Measurements from ENCODE around the gene ZNF76. TPM values are rescaled to one million over a fixed set of nuclear protein-coding genes. Genes with fewer than 3 reads are reported as not detected.

The ZNF76 gene
- 26.7 and 34.6 TPM in 2 replicates for total RNA-seq
- polyA plus RNA-seq = 27.9 and 33.3 TPM in 2 replicates
- 18.4 and 20.7 TPM in 2 replicates for polyA plus RNA-seq (2011; cell fraction: cytosol; rRNA removed)
- 91.7 and 122 TPM in 2 replicates for polyA plus RNA-seq (2011; cell fraction: nucleus; rRNA removed)
- 18.1 and 20.8 TPM in 2 replicates for polyA plus RNA-seq (2012)
- polyA minus RNA-seq = 35.4 and 44.9 TPM in 2 replicates
- 9.7 TPM for polyA minus RNA-seq (2011; cell fraction: cytosol; rRNA and poly(A)+ RNA removed)
- polyA minus RNA-seq (2011; cell fraction: nucleus; rRNA and poly(A)+ RNA removed) = 26.9 and 29.8 TPM in 2 replicates
- percentile 60 among the genes with signal in this experiment for Bru-seq, nascent RNA
- BruChase-seq, experiment 1, labeled RNA remaining after a 6-hour chase = percentile 63 among the genes with signal in this experiment
- percentile 59 among the genes with signal in this experiment for BruChase-seq, experiment 2, labeled RNA remaining after a 2-hour chase
- long read RNA-seq, transcript ZNF76-202 (13 exons, 2,447 nt) = minor isoform, 10 of 64 reads
- long read RNA-seq, transcript ZNF76-203 (14 exons, 2,716 nt) = major isoform, 13 of 64 reads
- long read RNA-seq, partial matches to known transcripts = 10 of 64 reads
- long read RNA-seq, other reads (novel, unspliced or antisense) = 30 of 64 reads

DNA sequence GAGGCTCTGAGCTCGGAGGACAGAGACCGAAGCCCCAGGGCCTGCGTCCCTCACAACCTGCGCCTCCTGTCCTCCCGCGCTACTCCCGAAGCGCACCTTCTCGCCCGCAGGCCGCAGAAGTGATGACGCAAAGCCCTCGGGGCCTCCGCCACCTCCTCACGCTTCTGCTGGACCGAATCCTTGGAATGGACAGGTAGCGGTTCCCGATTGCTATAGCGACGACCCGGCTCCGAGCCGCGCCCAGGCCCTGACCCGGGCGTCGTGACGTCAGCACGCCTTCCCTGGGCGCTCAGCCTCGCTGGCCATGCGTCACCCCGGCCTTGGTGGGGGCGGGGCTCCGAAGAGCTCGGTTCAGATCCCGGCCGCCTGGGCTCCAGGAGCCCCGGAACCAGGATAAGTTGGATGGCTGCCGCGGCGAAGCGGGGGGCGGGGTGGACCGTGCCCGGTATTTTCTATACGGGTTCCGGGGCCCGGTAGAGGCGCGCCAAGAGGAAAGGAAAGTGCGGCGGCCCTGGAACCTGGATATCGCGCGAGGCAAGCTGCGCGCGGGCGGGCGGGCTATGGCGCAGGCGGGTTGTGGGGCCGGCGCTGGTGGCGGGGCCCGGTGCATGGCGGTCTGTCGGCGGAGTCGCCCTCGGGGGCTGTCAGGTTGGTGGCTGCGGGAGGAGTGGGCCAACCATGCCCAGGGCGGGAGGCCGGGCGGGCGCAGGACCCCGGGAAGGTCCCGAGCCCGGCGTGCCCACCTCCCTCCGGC is at the start of gene ZNF76:
TSS of gene ZNF76 (plus strand) at position 542 of the 754 bp plus-strand sequence. CDS start 21,417 bp downstream, outside the sequence.
- Histone ChIP-seq H3K9me1 (replicated peaks; ENCODE audit: control insufficient read depth, extremely low read depth, insufficient read depth, low read length) (no peaks in the 10 kb centered on the region), H3K4me3 (replicated peaks in 1 of 3; ENCODE audit: insufficient read depth in 1 of 3, low read depth in 1 of 3, low read length in 3 of 3) (peak within 1 kb of the TSS; percentile 55 to 63 (median 62))
- FAIRE-seq = peak; percentile 78

More for the DNA sequence above, at the start of gene ZNF76:
- H3K9me3 ChIP-seq (replicated peaks; ENCODE audit: control insufficient read depth, insufficient read depth, low read length) = no peaks in the 10 kb centered on the region
- no peaks in the 10 kb centered on the region for H4K20me1 ChIP-seq (replicated peaks; ENCODE audit: control insufficient read depth, extremely low read depth, insufficient read depth, low read length)
- no TSS peak for BruUV-seq (replicated peaks)
- TF ChIP-seq FOS (IDR thresholded peaks at IDR 0.05; ENCODE audit: borderline replicate concordance, insufficient read depth, low read length) (peak; percentile 70), EZH2 (IDR thresholded peaks at IDR 0.05; ENCODE audit: borderline replicate concordance, low read depth, low read length, severe bottlenecking) (no peak), MYC (IDR thresholded peaks at IDR 0.05; ENCODE audit: low read depth, low read length) (no peak), CTCF (IDR thresholded peaks at IDR 0.05; ENCODE audit: extremely low read depth in 1 of 2, insufficient read depth in 1 of 2, low read depth in 1 of 2, low read length in 2 of 2) (no peak), POLR2AphosphoS5 (IDR thresholded peaks at IDR 0.05; ENCODE audit: insufficient read depth, low read depth, low read length) (peak; percentile 30), POLR2A (IDR thresholded peaks at IDR 0.05; ENCODE audit: low read depth, low read length) (peak; percentile 71), JUN (IDR thresholded peaks at IDR 0.05; ENCODE audit: borderline replicate concordance, insufficient read depth, insufficient read length, low read depth) (peak; percentile 36), GATA2 (IDR thresholded peaks at IDR 0.05; ENCODE audit: insufficient read depth, insufficient read length, low read depth, low read length) (no peak)
- TF ChIP-seq, protein P1, sequence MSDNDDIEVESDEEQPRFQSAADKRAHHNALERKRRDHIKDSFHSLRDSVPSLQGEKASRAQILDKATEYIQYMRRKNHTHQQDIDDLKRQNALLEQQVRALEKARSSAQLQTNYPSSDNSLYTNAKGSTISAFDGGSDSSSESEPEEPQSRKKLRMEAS (IDR thresholded peaks at IDR 0.05; ENCODE audit: insufficient read depth, insufficient read length) = no peak
- CTCF ChIA-PET = interaction anchor here (0.6 to 2.2 kb wide), 13 partner anchors 8 to 845 kb away, joined by 3 to 21 read pairs (median 4); partner anchors contain the start of gene RPL10A
- no peaks in the 10 kb centered on the region for H3K27me3 ChIP-seq (ENCODE audit: control insufficient read depth in 2 of 2, insufficient read depth in 2 of 2, low read length in 2 of 2)
- peak within 1 kb of the TSS; percentile 25 for H3K27ac ChIP-seq (ENCODE audit: insufficient read depth, low read depth, low read length)
- H3K4me2 ChIP-seq (ENCODE audit: insufficient read depth, low read length) = peak within 1 kb of the TSS; percentile 68
- intact Hi-C loops (cut with micrococcal nuclease) = loop anchor here (5.0 kb wide), 1 partner anchor 42 kb away; no protein-coding TSS in a partner anchor
- H3K36me3 ChIP-seq (ENCODE audit: control insufficient read depth in 2 of 2, extremely low read depth in 1 of 2, insufficient read depth in 2 of 2, low read length in 2 of 2) = no peaks in the 10 kb centered on the region
- POLR2A ChIA-PET = no interaction called here
- peaks cover 3% of the 10 kb centered on the region for H3K79me2 ChIP-seq (ENCODE audit: control insufficient read depth, insufficient read depth, low read length)
- H3K4me1 ChIP-seq (ENCODE audit: control insufficient read depth, extremely low read depth, insufficient read depth, low read length) = peaks cover 14% of the 10 kb centered on the region
- DNase-seq (ENCODE audit: low read depth, low spot score) = peak; percentile 93
- peak within 1 kb of the TSS; percentile 48 for H3K9ac ChIP-seq (replicated peaks; ENCODE audit: extremely low read depth, insufficient read depth, low read length)
- dilution Hi-C loops (cut with MboI; ENCODE audit: extremely low pct_ligation_motif_present, low sequenced_read_pairs) = no loop called here
- peak within 1 kb of the TSS; percentile 65 for H2AFZ ChIP-seq (ENCODE audit: low read depth, low read length)
